Stimulated activated CD4-positive, alpha-beta T cell treated with anti-CD3 and anti-CD28 coated beads, TNF-alpha, amount 100 ng/mL, for 48 hours (primary cell): ENCODE measurements around the gene TMEM190.
"Not testable (repeated sequence)": the region's sequence is repeated elsewhere in the genome, so short reads cannot be mapped to it uniquely, and the experiment has no call there.

ENCODE experiments used
- DNase-seq, 3 donors: peaks; one replicate each; pipeline ENCODE4 v3.0.0-alpha.2; 2020; ENCODE audit warnings: low read depth in 3 of 3

Gene TMEM190

DNA sequence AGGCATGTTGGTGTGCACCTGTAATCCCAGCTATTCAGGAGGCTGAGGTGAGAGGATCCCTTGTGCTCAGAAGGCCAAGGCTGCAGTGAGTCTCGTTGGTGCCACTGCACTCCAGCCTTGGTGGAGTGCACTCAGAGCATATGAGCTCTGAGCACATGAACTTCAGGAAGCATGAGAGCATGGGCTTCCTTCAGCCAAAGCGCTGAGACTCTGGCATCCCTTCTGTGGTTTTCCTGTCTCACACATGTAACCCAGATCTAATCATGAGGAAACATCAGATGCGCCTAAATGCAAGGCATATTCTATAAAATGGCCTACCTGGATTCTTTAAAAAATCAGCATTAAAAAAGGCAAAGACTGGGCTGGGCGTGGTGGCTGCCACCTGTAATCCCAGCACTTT lies 44.7 kb downstream of the TMEM190 start:
- not testable (repeated sequence) for DNase-seq

DNA sequence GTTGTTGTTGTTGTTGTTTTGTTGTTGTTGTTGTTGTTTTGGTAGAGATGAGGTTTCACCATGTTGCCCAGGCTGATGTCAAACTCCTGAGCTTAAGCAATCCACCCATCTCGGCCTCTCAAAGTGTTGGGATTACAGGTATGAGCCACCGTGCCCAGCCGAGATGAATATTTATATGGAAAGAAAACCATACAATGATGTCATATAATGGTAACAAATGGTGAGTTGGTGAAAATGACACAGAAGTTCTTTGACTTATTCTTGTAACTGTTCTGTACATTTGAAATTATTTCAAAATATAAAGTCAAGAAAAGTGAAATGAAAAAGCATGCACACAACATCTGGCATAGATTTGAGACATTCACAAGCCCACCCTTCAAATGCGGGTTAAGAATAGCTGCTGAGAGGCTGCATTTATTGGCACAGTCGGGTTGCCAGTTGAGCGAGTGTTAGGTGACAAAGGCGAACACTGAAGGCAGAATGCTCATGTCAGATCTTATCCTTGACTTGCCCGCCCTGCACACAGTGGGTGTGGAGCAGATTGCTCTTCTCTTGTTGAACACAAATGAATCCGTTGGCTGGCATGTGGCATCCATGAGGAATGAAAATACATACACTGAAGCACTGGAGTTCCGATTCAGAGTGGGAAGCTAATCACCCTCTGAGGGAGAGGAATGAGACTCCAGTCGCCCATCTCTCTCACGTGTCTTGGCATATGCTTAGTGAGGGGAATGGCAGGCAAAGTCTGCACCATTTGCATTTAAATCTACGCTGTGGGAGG lies 46.8 kb downstream of the TMEM190 start:
- DNase-seq = no peak

DNA sequence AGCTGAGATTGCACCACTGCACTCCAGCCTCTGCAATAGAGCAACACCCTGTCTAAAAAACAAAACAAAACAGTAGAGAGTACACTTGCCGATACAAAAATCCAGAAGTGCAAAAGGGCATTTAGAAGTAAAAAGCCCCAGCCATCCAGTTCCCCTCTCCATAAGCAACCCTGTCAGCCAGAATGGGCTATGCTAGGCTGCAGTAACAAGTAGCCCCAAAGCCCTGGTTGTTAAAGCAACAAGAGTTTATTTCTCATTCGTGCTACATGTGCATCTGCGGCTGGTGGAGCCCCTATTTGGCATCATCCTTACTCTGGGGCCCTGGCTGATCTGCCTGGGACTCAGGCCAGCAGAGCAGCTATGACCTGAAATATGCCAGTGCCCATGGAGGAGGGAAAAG lies 47.9 kb downstream of the TMEM190 start:
- DNase-seq = no peak

DNA sequence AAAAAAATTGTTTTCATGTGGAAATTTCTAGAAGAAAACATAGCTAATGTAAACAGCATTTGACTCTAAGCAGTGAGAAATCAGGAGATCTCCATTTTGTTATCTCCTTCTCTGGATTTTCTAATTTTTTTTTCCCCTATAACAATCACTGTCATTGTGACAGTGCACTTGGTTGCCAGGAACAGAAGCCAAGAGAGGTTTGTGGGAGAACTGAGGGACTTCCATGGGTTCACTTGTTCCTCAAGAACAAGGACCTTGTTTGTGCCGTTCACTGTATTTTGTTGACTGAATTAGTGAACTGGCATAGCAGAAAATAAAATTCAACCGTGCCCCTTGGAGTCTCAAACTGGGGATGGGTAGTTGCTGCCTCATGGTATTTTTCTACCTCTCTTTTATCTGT lies 49.4 kb downstream of the TMEM190 start:
- DNase-seq = no peak
